Epithelial cell of proximal tubule (primary cell): ENCODE data around the gene ATRX. TPM values are rescaled to one million over a fixed set of nuclear protein-coding genes. Genes with fewer than 3 reads are reported as not detected.
"Not testable (repeated sequence)": the region's sequence is repeated elsewhere in the genome, so short reads cannot be mapped to it uniquely, and the experiment has no call there.

ENCODE experiments used
- DNase-seq: peaks from one replicate; pipeline ENCODE4 v3.0.0-alpha.2; 2011; ENCODE audit warnings: low read depth
- H3K4me3 ChIP-seq: 2 replicates; pipeline ENCODE4 v1.5.1; 2011; ENCODE audit warnings: low read depth, mild to moderate bottlenecking, low read length
- CTCF ChIP-seq: conservative IDR thresholded peaks from 2 replicates; pipeline ENCODE4 v1.5.1; 2012; ENCODE audit warnings: low read depth, mild to moderate bottlenecking, low read length
- total RNA-seq: library from RNA; depleted of rRNA; stranded (reverse); fragments of >200 nt; gene quantifications from 2 replicates; pipeline ENCODE4 v1.2.3, GENCODE V29; 2015

Gene ATRX
- total RNA-seq, 1 donor from 2014 or later = 32.2 TPM

GRCh38 chrX:77622233-77622632, 163.8 kb downstream of the ATRX start:
- no peak for DNase-seq
- TF ChIP-seq CTCF = no peak
- no peak overlapping the region for H3K4me3 ChIP-seq

DNA sequence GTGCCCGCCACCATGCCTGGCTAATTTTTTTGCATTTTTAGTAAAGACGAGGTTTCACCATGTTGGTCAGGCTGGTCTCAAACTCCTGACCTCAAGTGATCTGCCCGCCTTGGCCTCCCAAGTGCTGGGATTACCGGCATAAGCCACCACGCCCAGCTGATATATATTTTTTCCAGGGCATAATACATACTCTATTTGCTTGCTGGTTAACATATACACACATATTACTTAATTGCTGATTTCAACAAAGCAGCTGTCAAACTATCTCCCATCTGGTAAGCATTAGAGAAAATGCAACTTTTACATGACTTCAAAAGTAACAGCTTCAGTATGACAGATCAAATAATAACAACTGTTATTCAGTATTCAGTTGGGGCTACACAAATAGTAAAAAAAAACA, 164.6 kb downstream of the ATRX start:
- not testable (repeated sequence) for DNase-seq, H3K4me3 ChIP-seq

DNA sequence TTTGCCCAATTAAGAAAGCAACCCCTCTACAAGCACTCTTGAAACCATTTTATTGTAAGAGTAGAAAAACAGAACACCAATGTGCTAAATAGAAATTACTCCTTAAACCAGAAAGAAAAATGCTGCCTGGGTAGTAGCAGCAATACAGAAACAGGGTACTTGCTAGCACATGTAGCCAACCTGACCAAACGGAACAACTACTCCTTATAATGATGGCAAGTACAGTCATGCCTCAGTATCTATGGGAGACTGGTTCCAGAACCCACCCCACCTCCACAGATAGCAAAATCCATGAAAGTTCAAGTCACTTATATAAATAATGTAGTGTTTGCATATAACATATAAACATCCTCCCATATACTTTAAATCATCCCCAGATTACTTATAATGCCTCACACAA, 168.8 kb downstream of the ATRX start:
- no peak for TF ChIP-seq CTCF
- DNase-seq = no peak
- no peak overlapping the region for H3K4me3 ChIP-seq

GRCh38 chrX:77603635-77604336, 182.2 kb downstream of the ATRX start:
- no peak overlapping the region for H3K4me3 ChIP-seq
- DNase-seq = no peak
- TF ChIP-seq CTCF = no peak

- no peak for TF ChIP-seq CTCF
- no peak for DNase-seq
- no peak overlapping the region for H3K4me3 ChIP-seq
These were observed 188.5 kb downstream of the ATRX start for GRCh38 chrX:77597511-77597910.

GRCh38 chrX:77597090-77597489, 188.9 kb downstream of the ATRX start:
- H3K4me3 ChIP-seq = no peak overlapping the region
- peak; percentile 43 for TF ChIP-seq CTCF
- peak; percentile 16 for DNase-seq

- no peak for DNase-seq
- TF ChIP-seq CTCF = no peak
- no peak overlapping the region for H3K4me3 ChIP-seq
These were observed 190.2 kb downstream of the ATRX start for GRCh38 chrX:77595848-77596247.
